PC-3 (cell line): ENCODE results near the gene HOXC11.

Source experiments
- EZH2 ChIP-seq: fragments of 300-600 bp; sonication (generic); IDR thresholded peaks from one replicate; pipeline ENCODE4 v1.6.1; 2017; ENCODE audit warnings: antibody characterized with exemption, mild to moderate bottlenecking, low read length; ENCODE audit not compliant: unreplicated experiment
- TF ChIP-seq, protein P1 (sequence below): fragments of 300-600 bp; sonication (generic); conservative IDR thresholded peaks from 2 replicates; pipeline ENCODE4 v1.5.1; 2017; ENCODE audit warnings: antibody characterized with exemption, low read depth, mild to moderate bottlenecking, low read length

DNA sequence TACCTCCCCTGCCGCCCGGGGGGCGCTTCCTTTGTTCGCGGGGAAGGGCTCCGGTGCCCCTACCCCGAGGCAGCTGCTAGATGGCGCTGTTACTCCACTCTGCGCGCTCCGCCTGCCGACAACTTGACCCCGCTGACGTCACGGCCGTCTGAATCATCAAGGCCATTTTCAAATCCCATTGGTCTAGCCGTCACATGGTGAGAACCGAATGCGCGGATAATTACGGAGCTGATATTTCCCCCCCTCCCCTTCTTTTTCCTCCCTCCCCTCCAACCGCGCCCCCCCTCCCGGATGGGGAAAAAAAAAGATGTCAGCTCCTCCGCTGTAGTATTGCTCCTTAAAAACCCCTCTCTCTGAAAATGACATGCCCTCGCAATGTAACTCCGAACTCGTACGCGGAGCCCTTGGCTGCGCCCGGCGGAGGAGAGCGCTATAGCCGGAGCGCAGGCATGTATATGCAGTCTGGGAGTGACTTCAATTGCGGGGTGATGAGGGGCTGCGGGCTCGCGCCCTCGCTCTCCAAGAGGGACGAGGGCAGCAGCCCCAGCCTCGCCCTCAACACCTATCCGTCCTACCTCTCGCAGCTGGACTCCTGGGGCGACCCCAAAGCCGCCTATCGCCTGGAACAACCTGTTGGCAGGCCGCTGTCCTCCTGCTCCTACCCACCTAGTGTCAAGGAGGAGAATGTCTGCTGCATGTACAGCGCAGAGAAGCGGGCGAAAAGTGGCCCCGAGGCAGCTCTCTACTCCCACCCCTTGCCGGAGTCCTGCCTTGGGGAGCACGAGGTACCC lies 12.2 kb downstream of the HOXC11 start, which contains the start of gene HOXC10:
- TF ChIP-seq, protein P1, sequence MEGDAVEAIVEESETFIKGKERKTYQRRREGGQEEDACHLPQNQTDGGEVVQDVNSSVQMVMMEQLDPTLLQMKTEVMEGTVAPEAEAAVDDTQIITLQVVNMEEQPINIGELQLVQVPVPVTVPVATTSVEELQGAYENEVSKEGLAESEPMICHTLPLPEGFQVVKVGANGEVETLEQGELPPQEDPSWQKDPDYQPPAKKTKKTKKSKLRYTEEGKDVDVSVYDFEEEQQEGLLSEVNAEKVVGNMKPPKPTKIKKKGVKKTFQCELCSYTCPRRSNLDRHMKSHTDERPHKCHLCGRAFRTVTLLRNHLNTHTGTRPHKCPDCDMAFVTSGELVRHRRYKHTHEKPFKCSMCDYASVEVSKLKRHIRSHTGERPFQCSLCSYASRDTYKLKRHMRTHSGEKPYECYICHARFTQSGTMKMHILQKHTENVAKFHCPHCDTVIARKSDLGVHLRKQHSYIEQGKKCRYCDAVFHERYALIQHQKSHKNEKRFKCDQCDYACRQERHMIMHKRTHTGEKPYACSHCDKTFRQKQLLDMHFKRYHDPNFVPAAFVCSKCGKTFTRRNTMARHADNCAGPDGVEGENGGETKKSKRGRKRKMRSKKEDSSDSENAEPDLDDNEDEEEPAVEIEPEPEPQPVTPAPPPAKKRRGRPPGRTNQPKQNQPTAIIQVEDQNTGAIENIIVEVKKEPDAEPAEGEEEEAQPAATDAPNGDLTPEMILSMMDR: peak; percentile 71
- no peak for TF ChIP-seq EZH2
